ENCODE measurements around the gene SULT4A1. TPM values are rescaled to one million over a fixed set of nuclear protein-coding genes. Genes with fewer than 3 reads are reported as not detected.

The SULT4A1 gene
- total and polyA plus RNA-seq, 2 donors (not counting 1 experiment from before 2014, with no cell fraction given), result not detected

- H3K4me3 Mint-ChIP-seq, result no peak overlapping the region
- DNase-seq (no peak), ATAC-seq (ENCODE audit: low read depth) (no peak)
- H3K9me3 Mint-ChIP-seq (ENCODE audit: insufficient read depth), result peaks cover 3% of the 10 kb centered on the region
- H3K9me3 ChIP-seq (ENCODE audit: control extremely low read depth in 1 of 3, control insufficient read depth in 2 of 3, insufficient read depth in 1 of 3, low read length in 2 of 3), result no peaks in the 10 kb centered on the region
- intact Hi-C loops (cut with micrococcal nuclease), result no loop called here
- H3K27me3 Mint-ChIP-seq, result peaks cover 38% of the 10 kb centered on the region
- no peak overlapping the region for H3K4me2 ChIP-seq (replicated peaks; ENCODE audit: low read depth, low read length, poor library complexity, severe bottlenecking)
- no peak overlapping the region for H3K4me3 ChIP-seq (ENCODE audit: control extremely low read depth in 1 of 5, extremely low read depth in 1 of 5, insufficient read depth in 1 of 5, low read depth in 2 of 5, low read length in 4 of 5)
- no peak overlapping the region for H3K9ac ChIP-seq (ENCODE audit: low read length)
- H4K20me1 ChIP-seq (ENCODE audit: control insufficient read depth, insufficient read depth, low read length, poor library complexity, severe bottlenecking), result no peaks in the 10 kb centered on the region
- H3K36me3 ChIP-seq (replicated peaks in 1 of 2; ENCODE audit: control extremely low read depth in 1 of 2, control insufficient read depth in 1 of 2, extremely low read depth in 1 of 2, insufficient read depth in 2 of 2, low read length in 1 of 2), result no peaks in the 10 kb centered on the region
- no peaks in the 10 kb centered on the region for H3K79me2 ChIP-seq (ENCODE audit: control insufficient read depth, insufficient read depth, low read length)
- CTCF ChIA-PET, result no interaction called here
- H3K4me1 ChIP-seq (ENCODE audit: control insufficient read depth in 2 of 2, insufficient read depth in 2 of 2, low read length in 2 of 2), result no peaks in the 10 kb centered on the region
- WGBS (ENCODE audit: insufficient coverage), result no CpG with 5 or more reads among the region's 3 CpGs
- H3K27me3 ChIP-seq (replicated peaks in 1 of 4; ENCODE audit: control extremely low read depth in 1 of 4, control insufficient read depth in 3 of 4, insufficient read depth in 4 of 4, low read length in 3 of 4), result no peaks in the 10 kb centered on the region
- no peak overlapping the region for H3K27ac Mint-ChIP-seq
- H3K27ac ChIP-seq (ENCODE audit: low read length in 2 of 2), result no peak overlapping the region
- no peaks in the 10 kb centered on the region for H3K4me1 Mint-ChIP-seq
- H2AFZ ChIP-seq (ENCODE audit: insufficient read depth, low read depth, low read length, poor library complexity, severe bottlenecking), result no peak overlapping the region
- TF ChIP-seq, protein P1, sequence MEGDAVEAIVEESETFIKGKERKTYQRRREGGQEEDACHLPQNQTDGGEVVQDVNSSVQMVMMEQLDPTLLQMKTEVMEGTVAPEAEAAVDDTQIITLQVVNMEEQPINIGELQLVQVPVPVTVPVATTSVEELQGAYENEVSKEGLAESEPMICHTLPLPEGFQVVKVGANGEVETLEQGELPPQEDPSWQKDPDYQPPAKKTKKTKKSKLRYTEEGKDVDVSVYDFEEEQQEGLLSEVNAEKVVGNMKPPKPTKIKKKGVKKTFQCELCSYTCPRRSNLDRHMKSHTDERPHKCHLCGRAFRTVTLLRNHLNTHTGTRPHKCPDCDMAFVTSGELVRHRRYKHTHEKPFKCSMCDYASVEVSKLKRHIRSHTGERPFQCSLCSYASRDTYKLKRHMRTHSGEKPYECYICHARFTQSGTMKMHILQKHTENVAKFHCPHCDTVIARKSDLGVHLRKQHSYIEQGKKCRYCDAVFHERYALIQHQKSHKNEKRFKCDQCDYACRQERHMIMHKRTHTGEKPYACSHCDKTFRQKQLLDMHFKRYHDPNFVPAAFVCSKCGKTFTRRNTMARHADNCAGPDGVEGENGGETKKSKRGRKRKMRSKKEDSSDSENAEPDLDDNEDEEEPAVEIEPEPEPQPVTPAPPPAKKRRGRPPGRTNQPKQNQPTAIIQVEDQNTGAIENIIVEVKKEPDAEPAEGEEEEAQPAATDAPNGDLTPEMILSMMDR (IDR thresholded peaks at IDR 0.05), result no peak
- no peak for TF ChIP-seq EZH2 (IDR thresholded peaks at IDR 0.05; ENCODE audit: borderline replicate concordance, insufficient read depth, low read depth, low read length, poor library complexity, severe bottlenecking)
- POLR2A ChIA-PET, result no interaction called here
Observed at GRCh38 chr22:43782448-43782847, 79.9 kb downstream of the SULT4A1 start.

GRCh38 chr22:43777286-43777685, 85.0 kb downstream of the SULT4A1 start:
- H2AFZ ChIP-seq (ENCODE audit: insufficient read depth, low read depth, low read length, poor library complexity, severe bottlenecking), result no peak overlapping the region
- H3K79me2 ChIP-seq (ENCODE audit: control insufficient read depth, insufficient read depth, low read length), result no peaks in the 10 kb centered on the region
- ChIA-PET CTCF (no interaction called here), POLR2A (no interaction called here)
- Mint-ChIP-seq H3K4me3 (no peak overlapping the region), H3K27me3 (peaks cover 31% of the 10 kb centered on the region), H3K4me1 (no peaks in the 10 kb centered on the region), H3K9me3 (ENCODE audit: insufficient read depth) (no peaks in the 10 kb centered on the region), H3K27ac (no peak overlapping the region)
- WGBS (ENCODE audit: insufficient coverage), result 32% methylated on average over 4 of the region's 4 CpGs
- no peaks in the 10 kb centered on the region for H3K4me1 ChIP-seq (ENCODE audit: control insufficient read depth in 2 of 2, insufficient read depth in 2 of 2, low read length in 2 of 2)
- intact Hi-C loops (cut with micrococcal nuclease), result no loop called here
- no peak for ATAC-seq (ENCODE audit: low read depth)
- no peak overlapping the region for H3K4me2 ChIP-seq (replicated peaks; ENCODE audit: low read depth, low read length, poor library complexity, severe bottlenecking)
- DNase-seq, result no peak
- no peak overlapping the region for H3K9ac ChIP-seq (ENCODE audit: low read length)
- no peak overlapping the region for H3K4me3 ChIP-seq (ENCODE audit: control extremely low read depth in 1 of 5, extremely low read depth in 1 of 5, insufficient read depth in 1 of 5, low read depth in 2 of 5, low read length in 4 of 5)
- H3K27me3 ChIP-seq (replicated peaks in 1 of 4; ENCODE audit: control extremely low read depth in 1 of 4, control insufficient read depth in 3 of 4, insufficient read depth in 4 of 4, low read length in 3 of 4), result peaks cover 0 to 3% (median 0%) of the 10 kb centered on the region in 4 experiments
- H4K20me1 ChIP-seq (ENCODE audit: control insufficient read depth, insufficient read depth, low read length, poor library complexity, severe bottlenecking), result no peaks in the 10 kb centered on the region
- no peak overlapping the region for H3K27ac ChIP-seq (ENCODE audit: low read length in 2 of 2)
- no peak for TF ChIP-seq EZH2 (IDR thresholded peaks at IDR 0.05; ENCODE audit: borderline replicate concordance, insufficient read depth, low read depth, low read length, poor library complexity, severe bottlenecking)
- TF ChIP-seq, protein P1 (IDR thresholded peaks at IDR 0.05), result no peak
- no peaks in the 10 kb centered on the region for H3K9me3 ChIP-seq (ENCODE audit: control extremely low read depth in 1 of 3, control insufficient read depth in 2 of 3, insufficient read depth in 1 of 3, low read length in 2 of 3)
- no peaks in the 10 kb centered on the region for H3K36me3 ChIP-seq (replicated peaks in 1 of 2; ENCODE audit: control extremely low read depth in 1 of 2, control insufficient read depth in 1 of 2, extremely low read depth in 1 of 2, insufficient read depth in 2 of 2, low read length in 1 of 2)

Data from B cell (primary cell).